Ovary (tissue), 9 donors: ENCODE data around the gene RUNX1. TPM values are rescaled to one million over a fixed set of nuclear protein-coding genes. Genes with fewer than 3 reads are reported as not detected.
A peak's percentile ranks its signal among the peaks of the same experiment; 100 is the strongest.

Source experiments
- DNase-seq, 5 donors: peaks; one replicate each; pipeline ENCODE4 v3.0.0-alpha.2; 2019 to 2020
- H3K27ac ChIP-seq, 2 donors: fragments of 200-600 bp; one replicate each; pipeline versions ENCODE4 v1.5.1 to v1.8.0; 2019 to 2022
- H3K27me3 ChIP-seq: fragments of 200-600 bp; one replicate; pipeline ENCODE4 v1.8.0; 2022
- H3K36me3 ChIP-seq: fragments of 200-600 bp; sonication (generic); one replicate; pipeline ENCODE4 v1.5.1; 2019
- H3K4me1 ChIP-seq: one replicate; pipeline ENCODE4 v1.8.1; 2013; ENCODE audit warnings: mild to moderate bottlenecking, moderate library complexity; ENCODE audit not compliant: insufficient read depth
- H3K4me3 ChIP-seq: fragments of 200-600 bp; sonication (generic); one replicate; pipeline ENCODE4 v1.5.1; 2017
- H3K9me3 ChIP-seq, 2 donors: fragments of 200-600 bp in 1 of 2; sonication (generic) in 1 of 2; one replicate each; pipeline versions ENCODE4 v1.5.1 to v1.8.1; 2013 to 2019; ENCODE audit warnings: mild to moderate bottlenecking in 1 of 2, moderate library complexity in 1 of 2
- EP300 ChIP-seq: sonication (generic); formaldehyde crosslinking; IDR thresholded peaks from one replicate; pipeline ENCODE4 v1.6.1; 2017; ENCODE audit warnings: antibody characterized with exemption
- POLR2A ChIP-seq: fragments of 450-650 bp; IDR thresholded peaks from one replicate; pipeline ENCODE4 v1.6.1; 2017; ENCODE audit warnings: antibody characterized with exemption, mild to moderate bottlenecking, moderate library complexity
- WGBS, 3 donors: extraction: QIAGEN DNeasy Blood & Tissue Kit in 1 of 3; methylation state at CpG; one replicate each; pipeline versions ENCODE4 v1.1.5 to v1.1.7; 2013 to 2017; 5-methylcytosine and 5-hydroxymethylcytosine counted together
- intact Hi-C, 4 donors: fragments of 100-400 bp; cut with DNase I; formaldehyde crosslinking; loops; one replicate each; pipeline versions ENCODE4 v1.11.0 to v1.15.1; 2022 to 2023
- polyA plus RNA-seq, 2 donors: library from polyadenylated mRNA; stranded (reverse); fragments of 200-250 nt in 1 of 2; fragments of 350-450 nt in 1 of 2; fragmentation: Illumina TruSeq in 1 of 2; extraction: RNeasy Lipid Tissue Mini Kit (QIAGEN cat#74804) in 1 of 2; gene quantifications; one replicate each; pipeline ENCODE4 v1.2.3, GENCODE V29; 2013 to 2014
- total RNA-seq, 7 donors: library from RNA; depleted of rRNA in 2 of 7; stranded (reverse); fragments of >200 nt in 2 of 7; fragmentation: NEBNext Ultra II Directional in 3 of 7; extraction: Animal tissue kit (Norgen Biotek cat#: 25700) in 3 of 7; gene quantifications; one replicate each; pipeline versions ENCODE4 v1.1.0 to v1.2.4, GENCODE V29; 2016 to 2023
- TF ChIP-seq, protein P1 (sequence below), 3 donors: fragments of 450-650 bp in 2 of 3; fragments of 200-600 bp in 1 of 3; IDR thresholded peaks; one replicate each; pipeline versions ENCODE4 v1.5.1 to v1.8.0; 2016 to 2022; ENCODE audit warnings: antibody characterized with exemption in 3 of 3, mild to moderate bottlenecking in 1 of 3
- donor health status: DM: no; HTN: no; CAD: no; lungs with moderate emphysema.
- donor health status: DM: no; HTN: no; CAD: no.
- donor health status: Bipolar disorder and iron deficiency.
- donor health status: DM: yes; HTN: yes; CAD: no.
- donor health status: DM: no; HTN: no; CAD: no.
- donor health status: DM: yes; HTN: yes; CAD: no.

RUNX1 gene
- total and polyA plus RNA-seq, 9 donors, result 6.0 to 27.4 (median 17.8) TPM

- DNase-seq, result no peak
- TF ChIP-seq, protein P1, sequence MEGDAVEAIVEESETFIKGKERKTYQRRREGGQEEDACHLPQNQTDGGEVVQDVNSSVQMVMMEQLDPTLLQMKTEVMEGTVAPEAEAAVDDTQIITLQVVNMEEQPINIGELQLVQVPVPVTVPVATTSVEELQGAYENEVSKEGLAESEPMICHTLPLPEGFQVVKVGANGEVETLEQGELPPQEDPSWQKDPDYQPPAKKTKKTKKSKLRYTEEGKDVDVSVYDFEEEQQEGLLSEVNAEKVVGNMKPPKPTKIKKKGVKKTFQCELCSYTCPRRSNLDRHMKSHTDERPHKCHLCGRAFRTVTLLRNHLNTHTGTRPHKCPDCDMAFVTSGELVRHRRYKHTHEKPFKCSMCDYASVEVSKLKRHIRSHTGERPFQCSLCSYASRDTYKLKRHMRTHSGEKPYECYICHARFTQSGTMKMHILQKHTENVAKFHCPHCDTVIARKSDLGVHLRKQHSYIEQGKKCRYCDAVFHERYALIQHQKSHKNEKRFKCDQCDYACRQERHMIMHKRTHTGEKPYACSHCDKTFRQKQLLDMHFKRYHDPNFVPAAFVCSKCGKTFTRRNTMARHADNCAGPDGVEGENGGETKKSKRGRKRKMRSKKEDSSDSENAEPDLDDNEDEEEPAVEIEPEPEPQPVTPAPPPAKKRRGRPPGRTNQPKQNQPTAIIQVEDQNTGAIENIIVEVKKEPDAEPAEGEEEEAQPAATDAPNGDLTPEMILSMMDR (IDR thresholded peaks at IDR 0.05), result no peak
- no peak for TF ChIP-seq EP300
- TF ChIP-seq POLR2A, result no peak
- Histone ChIP-seq H3K36me3 (no peaks in the 10 kb centered on the region), H3K4me3 (no peak overlapping the region), H3K9me3 (no peaks in the 10 kb centered on the region), H3K27ac (no peak overlapping the region), H3K27me3 (no peaks in the 10 kb centered on the region), H3K4me1 (peaks cover 5% of the 10 kb centered on the region)
- intact Hi-C loops, result no loop called here
- 92 to 96% (median 93%) methylated on average over 4 of the region's 4 CpGs for WGBS, 3 donors
Measured at GRCh38 chr21:35077466-35077865, 28.4 kb upstream of the RUNX1 start.

- no peak for DNase-seq
- Histone ChIP-seq H3K36me3 (no peaks in the 10 kb centered on the region), H3K27ac (no peak overlapping the region), H3K4me3 (no peak overlapping the region), H3K4me1 (peaks cover 5% of the 10 kb centered on the region), H3K27me3 (no peaks in the 10 kb centered on the region), H3K9me3 (no peaks in the 10 kb centered on the region)
- WGBS, 3 donors, result 48 to 78% (median 72%) methylated on average over 6 of the region's 6 CpGs
- intact Hi-C loops, result no loop called here
- no peak for TF ChIP-seq EP300
- TF ChIP-seq, protein P1 (IDR thresholded peaks at IDR 0.05), result no peak
- no peak for TF ChIP-seq POLR2A
Measured at GRCh38 chr21:35075546-35075945, 26.4 kb upstream of the RUNX1 start.

GRCh38 chr21:35072960-35073359 is 23.9 kb upstream of the RUNX1 start:
- peaks cover 5% of the 10 kb centered on the region for H3K4me1 ChIP-seq
- H3K9me3 ChIP-seq, result no peaks in the 10 kb centered on the region
- no peaks in the 10 kb centered on the region for H3K27me3 ChIP-seq
- TF ChIP-seq EP300, result no peak
- TF ChIP-seq, protein P1 (IDR thresholded peaks at IDR 0.05), result no peak
- TF ChIP-seq POLR2A, result no peak
- H3K27ac ChIP-seq, result peak overlapping the region in 1 of 2 donors; percentile 4
- no peaks in the 10 kb centered on the region for H3K36me3 ChIP-seq
- no peak overlapping the region for H3K4me3 ChIP-seq
- DNase-seq, result peak; percentile 22 to 60 (median 53)
- intact Hi-C loops, result no loop called here
- WGBS, 3 donors, result 6 to 11% (median 9%) methylated on average over 11 of the region's 11 CpGs

GRCh38 chr21:35072557-35072956 is 23.5 kb upstream of the RUNX1 start:
- H3K36me3 ChIP-seq, result no peaks in the 10 kb centered on the region
- intact Hi-C loops, result no loop called here
- WGBS, 3 donors, result 16 to 21% (median 19%) methylated on average over 5 of the region's 5 CpGs
- no peaks in the 10 kb centered on the region for H3K27me3 ChIP-seq
- TF ChIP-seq, protein P1 (IDR thresholded peaks at IDR 0.05), result no peak
- TF ChIP-seq EP300 (no peak), POLR2A (no peak)
- no peak overlapping the region for H3K4me3 ChIP-seq
- H3K27ac ChIP-seq, result no peak overlapping the region
- peaks cover 5% of the 10 kb centered on the region for H3K4me1 ChIP-seq
- no peaks in the 10 kb centered on the region for H3K9me3 ChIP-seq
- DNase-seq, result peak in 3 of 5 donors; percentile 13 to 37 (median 23)
